ENCODE measurements around the gene IL21R. TPM values are rescaled to one million over a fixed set of nuclear protein-coding genes. Genes with fewer than 3 reads are reported as not detected.
A peak's percentile ranks its signal among the peaks of the same experiment; 100 is the strongest.

IL21R gene
- total and polyA plus RNA-seq, 11 donors: 0.04 to 6.0 (median 0.26) TPM; not detected in 1

DNA sequence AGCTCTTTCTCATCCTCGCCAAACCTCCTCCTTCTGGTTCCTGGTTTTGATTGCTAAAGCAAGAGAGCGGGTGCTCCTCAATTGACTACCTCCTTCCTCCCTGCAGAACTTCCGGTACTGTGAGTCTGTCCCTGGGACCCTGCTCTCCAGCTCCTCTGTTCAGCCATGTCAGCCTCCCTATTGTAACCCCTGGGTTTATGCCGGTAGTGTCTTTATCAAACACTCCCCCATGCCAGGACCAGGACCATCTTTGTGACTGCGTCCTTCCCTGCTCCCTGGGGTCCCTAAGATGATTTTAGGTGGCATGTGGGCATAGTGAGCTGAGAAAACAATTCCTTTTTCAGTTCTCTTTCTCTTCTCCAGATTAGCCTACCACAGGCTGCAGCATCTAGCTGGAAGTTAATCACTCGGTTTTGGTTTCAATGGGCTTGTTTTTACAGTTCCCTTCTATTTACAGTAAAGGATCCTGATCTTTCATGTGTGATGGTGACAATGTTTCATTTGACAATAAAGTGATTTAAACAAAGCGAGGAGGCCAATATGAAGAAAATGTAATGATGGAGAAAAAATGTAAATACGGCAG lies 27.7 kb upstream of the IL21R start:
- intact Hi-C loops (cut with DNase I): loop anchor here in 2 of 10 donors (5.0 kb wide), 3 partner anchors 78 to 222 kb away; no protein-coding TSS in a partner anchor
- peak in 2 of 4 donors; percentile 29 to 51 for ATAC-seq

DNA sequence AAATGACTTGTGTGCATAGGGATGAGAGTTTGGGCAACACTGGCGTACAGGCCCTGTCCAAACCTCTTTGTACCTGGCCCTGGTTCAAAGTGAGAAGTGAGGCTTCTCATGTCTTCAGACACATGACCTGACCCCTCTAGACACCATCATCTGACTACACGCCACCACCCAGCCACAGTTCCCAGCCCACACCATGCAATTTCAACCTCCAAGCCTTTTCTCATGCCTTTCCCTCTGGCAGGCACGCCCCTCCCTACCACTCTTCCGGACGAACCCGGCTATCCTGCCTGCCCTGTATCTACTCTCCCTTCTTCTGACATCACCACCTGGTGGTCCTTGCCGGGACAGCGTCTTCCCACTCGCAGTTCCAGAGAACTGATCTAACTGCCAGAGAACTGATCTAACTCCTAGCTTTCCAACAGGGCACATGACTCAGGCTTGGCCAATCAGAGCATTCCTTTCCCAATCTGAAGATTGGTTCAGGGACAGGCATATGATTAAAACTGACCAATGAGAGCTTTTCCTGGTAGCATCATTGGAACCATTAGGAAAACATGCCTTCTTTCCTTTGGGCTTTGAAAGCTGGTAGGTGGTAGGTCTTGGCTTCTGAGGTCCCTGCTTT lies 27.1 kb upstream of the IL21R start:
- Histone ChIP-seq H3K27me3 (no peaks in the 10 kb centered on the region), H3K27ac (peak overlapping the region in 5 of 12 donors; percentile 7 to 85 (median 27)), H3K36me3 (no peaks in the 10 kb centered on the region), H3K4me3 (peak overlapping the region in 5 of 12 donors; percentile 6 to 42 (median 22)), H3K9me3 (peaks cover 0 to 9% (median 0%) of the 10 kb centered on the region in 12 donors), H3K4me1 (peaks cover 0 to 62% (median 0%) of the 10 kb centered on the region in 12 donors)
- TF ChIP-seq, protein P1, sequence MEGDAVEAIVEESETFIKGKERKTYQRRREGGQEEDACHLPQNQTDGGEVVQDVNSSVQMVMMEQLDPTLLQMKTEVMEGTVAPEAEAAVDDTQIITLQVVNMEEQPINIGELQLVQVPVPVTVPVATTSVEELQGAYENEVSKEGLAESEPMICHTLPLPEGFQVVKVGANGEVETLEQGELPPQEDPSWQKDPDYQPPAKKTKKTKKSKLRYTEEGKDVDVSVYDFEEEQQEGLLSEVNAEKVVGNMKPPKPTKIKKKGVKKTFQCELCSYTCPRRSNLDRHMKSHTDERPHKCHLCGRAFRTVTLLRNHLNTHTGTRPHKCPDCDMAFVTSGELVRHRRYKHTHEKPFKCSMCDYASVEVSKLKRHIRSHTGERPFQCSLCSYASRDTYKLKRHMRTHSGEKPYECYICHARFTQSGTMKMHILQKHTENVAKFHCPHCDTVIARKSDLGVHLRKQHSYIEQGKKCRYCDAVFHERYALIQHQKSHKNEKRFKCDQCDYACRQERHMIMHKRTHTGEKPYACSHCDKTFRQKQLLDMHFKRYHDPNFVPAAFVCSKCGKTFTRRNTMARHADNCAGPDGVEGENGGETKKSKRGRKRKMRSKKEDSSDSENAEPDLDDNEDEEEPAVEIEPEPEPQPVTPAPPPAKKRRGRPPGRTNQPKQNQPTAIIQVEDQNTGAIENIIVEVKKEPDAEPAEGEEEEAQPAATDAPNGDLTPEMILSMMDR (IDR thresholded peaks at IDR 0.05): peak in 8 of 12 donors; percentile 22 to 59 (median 45)
- no peak for TF ChIP-seq POLR2A (IDR thresholded peaks at IDR 0.05)
- ATAC-seq (peak in 3 of 4 donors; percentile 83 to 91 (median 87)), DNase-seq (peak in 4 of 5 donors; percentile 54 to 77 (median 56))
- 12 to 21% (median 15%) methylated on average over 9 of the region's 9 CpGs for WGBS, 4 donors
- intact Hi-C loops (cut with DNase I): loop anchor here in 3 of 10 donors (5.0 kb wide), 4 partner anchors 77 to 223 kb away; no protein-coding TSS in a partner anchor

More for the DNA sequence above, 27.7 kb upstream of the IL21R start:
- DNase-seq: peak in 1 of 5 donors; percentile 14
- H3K4me3 ChIP-seq: peak overlapping the region in 3 of 12 donors; percentile 16 to 42 (median 22)
- TF ChIP-seq, protein P1 (IDR thresholded peaks at IDR 0.05): no peak
- TF ChIP-seq POLR2A (IDR thresholded peaks at IDR 0.05): no peak
- peaks cover 0 to 60% (median 0%) of the 10 kb centered on the region in 12 donors for H3K4me1 ChIP-seq
- H3K27ac ChIP-seq: peak overlapping the region in 4 of 12 donors; percentile 26 to 85 (median 28)
- H3K36me3 ChIP-seq: no peaks in the 10 kb centered on the region
- peaks cover 0 to 9% (median 0%) of the 10 kb centered on the region in 12 donors for H3K9me3 ChIP-seq
- WGBS, 4 donors: 77 to 81% (median 78%) methylated on average over 8 of the region's 8 CpGs
- no peaks in the 10 kb centered on the region for H3K27me3 ChIP-seq

DNA sequence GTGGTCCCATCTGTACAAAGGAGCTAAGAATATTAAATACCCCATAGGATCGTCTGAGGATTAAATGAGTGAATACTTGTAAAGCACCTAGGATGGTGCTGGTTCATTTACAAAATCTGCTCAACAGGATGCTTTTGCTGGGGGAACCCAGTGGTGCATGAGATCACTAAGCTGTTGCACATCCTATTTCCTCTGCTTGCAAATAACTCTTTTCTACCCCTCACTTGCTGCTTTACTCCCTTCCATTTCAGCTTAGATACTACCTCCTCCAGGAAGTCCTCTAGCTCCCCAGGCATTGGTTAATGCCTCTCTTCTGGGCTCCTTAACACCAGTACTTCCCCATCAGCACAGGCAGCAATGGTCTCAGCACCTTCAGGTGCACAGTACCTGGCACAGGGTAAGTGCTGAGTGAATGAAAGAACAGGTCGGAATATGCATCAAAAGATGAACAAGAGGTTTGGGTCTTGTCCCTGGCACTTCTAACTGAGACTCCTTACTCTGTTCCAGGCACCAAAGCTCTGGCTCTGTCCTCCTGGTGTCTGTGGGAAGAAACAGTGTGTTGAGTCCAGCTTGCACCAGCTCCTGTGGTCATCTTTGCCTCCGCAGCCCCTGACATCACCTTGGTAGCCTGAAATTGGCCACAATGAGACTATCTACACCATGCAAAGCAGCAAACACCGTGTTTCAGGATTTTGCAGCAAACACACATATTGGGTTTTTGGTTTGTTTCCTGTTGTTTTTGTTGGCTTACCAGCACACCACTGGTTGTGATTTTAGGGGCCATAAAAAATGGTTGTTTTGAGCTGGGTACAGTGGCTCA lies 24.1 kb upstream of the IL21R start:
- H3K4me3 ChIP-seq: no peak overlapping the region
- H3K27ac ChIP-seq: peak overlapping the region in 1 of 12 donors; percentile 33
- peak in 1 of 5 donors; percentile 9 for DNase-seq
- ATAC-seq: no peak
- intact Hi-C loops (cut with DNase I): loop anchor here in 1 of 10 donors (5.0 kb wide), 1 partner anchor 206 kb away; no protein-coding TSS in a partner anchor
- H3K36me3 ChIP-seq: no peaks in the 10 kb centered on the region
- TF ChIP-seq, protein P1 (IDR thresholded peaks at IDR 0.05): no peak
- TF ChIP-seq POLR2A (IDR thresholded peaks at IDR 0.05): no peak
- peaks cover 0 to 4% (median 0%) of the 10 kb centered on the region in 12 donors for H3K9me3 ChIP-seq
- WGBS, 4 donors: 60 to 66% (median 62%) methylated on average over 4 of the region's 4 CpGs
- no peaks in the 10 kb centered on the region for H3K27me3 ChIP-seq
- H3K4me1 ChIP-seq: peaks cover 0 to 52% (median 0%) of the 10 kb centered on the region in 12 donors

Measured in heart left ventricle (tissue), 16 donors.